Endothelial cell of umbilical vein (primary cell): ENCODE measurements around the gene PTPRD. TPM values are rescaled to one million over a fixed set of nuclear protein-coding genes. Genes with fewer than 3 reads are reported as not detected.

Experiments
- BruUV-seq: library from RNA; stranded (reverse); fragments of 400-500 nt; replicated peaks from 2 replicates; lab custom pipeline; 2021; lab: Mats Ljungman, UMichigan
- CTCF ChIA-PET: fragments of 300-600, 350-600 bp; sonication (Branson Sonifier 250); formaldehyde crosslinking; loops from one replicate; lab custom pipeline; 2021; ENCODE audit warnings: antibody characterized with exemption, inconsistent platforms; lab: Charles Lee
- POLR2A ChIA-PET: fragments of 300-600, 350-600 bp; sonication (Branson Sonifier 250); formaldehyde crosslinking; loops from one replicate; lab custom pipeline; 2021; ENCODE audit warnings: antibody characterized with exemption, inconsistent platforms; lab: Charles Lee
- DNase-seq: peaks from one replicate; pipeline ENCODE4 v3.0.0-alpha.2; 2011; ENCODE audit warnings: low read depth, low spot score
- FAIRE-seq: peaks from 2 replicates; lab custom pipeline; 2011; peaks lifted over from hg19 to GRCh38; lab: Jason Lieb, UNC
- H2AFZ ChIP-seq: 2 replicates; pipeline ENCODE4 v1.6.0; 2012; ENCODE audit warnings: low read depth, low read length, control low read depth, inconsistent platforms
- H3K27ac ChIP-seq: 2 replicates; pipeline ENCODE4 v1.5.1; 2011; ENCODE audit warnings: low read depth, mild to moderate bottlenecking, control low read depth, low read length, moderate library complexity; ENCODE audit not compliant: insufficient read depth
- H3K27me3 ChIP-seq, 2 experiments: 2 replicates each; pipeline versions ENCODE4 v1.6.0 to v1.6.1; 2011; ENCODE audit warnings: low read length in 2 of 2, mixed read lengths in 1 of 2; ENCODE audit not compliant: control insufficient read depth in 2 of 2, insufficient read depth in 2 of 2
- H3K36me3 ChIP-seq, 2 experiments: 2 replicates in 1 of 2; 3 replicates in 1 of 2; pipeline ENCODE4 v1.5.1; 2011; ENCODE audit warnings: low read length in 2 of 2, mild to moderate bottlenecking in 1 of 2, moderate library complexity in 1 of 2; ENCODE audit not compliant: control insufficient read depth in 2 of 2, insufficient read depth in 2 of 2; ENCODE audit errors: extremely low read depth in 1 of 2
- H3K4me1 ChIP-seq: 3 replicates; pipeline ENCODE4 v1.5.1; 2011; ENCODE audit warnings: mild to moderate bottlenecking, low read length; ENCODE audit not compliant: control insufficient read depth, insufficient read depth; ENCODE audit errors: extremely low read depth
- H3K4me2 ChIP-seq: 2 replicates; pipeline ENCODE4 v1.6.1; 2011; ENCODE audit warnings: low read length, control low read depth, mixed read lengths; ENCODE audit not compliant: insufficient read depth
- H3K4me3 ChIP-seq, 3 experiments: fragments of 200-600 bp in 1 of 3; sonication (generic), shearing (Covaris generic) in 1 of 3; replicated peaks in 1 of 3; 2 replicates each; pipeline ENCODE4 v1.5.1; 2011 to 2016; ENCODE audit warnings: control low read depth in 3 of 3, low read length in 3 of 3, mild to moderate bottlenecking in 2 of 3, inconsistent platforms in 1 of 3, low read depth in 1 of 3, moderate library complexity in 1 of 3; ENCODE audit not compliant: insufficient read depth in 1 of 3
- H3K79me2 ChIP-seq: 2 replicates; pipeline ENCODE4 v1.6.0; 2012; ENCODE audit warnings: low read length, inconsistent platforms; ENCODE audit not compliant: control insufficient read depth, insufficient read depth
- H3K9ac ChIP-seq: replicated peaks from 2 replicates; pipeline ENCODE3; 2011; ENCODE audit warnings: low read length, control low read depth; ENCODE audit not compliant: insufficient read depth; ENCODE audit errors: extremely low read depth
- H3K9me1 ChIP-seq: replicated peaks from 3 replicates; pipeline ENCODE4 v1.6.0; 2011; ENCODE audit warnings: mild to moderate bottlenecking, low read length; ENCODE audit not compliant: control insufficient read depth, insufficient read depth; ENCODE audit errors: extremely low read depth
- H3K9me3 ChIP-seq: replicated peaks from 2 replicates; pipeline ENCODE4 v1.5.1; 2012; ENCODE audit warnings: low read length, inconsistent platforms; ENCODE audit not compliant: control insufficient read depth, insufficient read depth
- H4K20me1 ChIP-seq: replicated peaks from 2 replicates; pipeline ENCODE3; 2011; ENCODE audit warnings: mild to moderate bottlenecking, low read length; ENCODE audit not compliant: control insufficient read depth, insufficient read depth; ENCODE audit errors: extremely low read depth
- CTCF ChIP-seq, 2 donors: IDR thresholded peaks; 1 replicate in 1 of 2; 2 replicates in 1 of 2; pipeline ENCODE4 v1.5.1; 2011; ENCODE audit warnings: low read length in 2 of 2, mild to moderate bottlenecking in 2 of 2, moderate library complexity in 2 of 2, control low read depth in 1 of 2, inconsistent platforms in 1 of 2, low read depth in 1 of 2; ENCODE audit not compliant: insufficient read depth in 1 of 2; ENCODE audit errors: extremely low read depth in 1 of 2
- EZH2 ChIP-seq: IDR thresholded peaks from 2 replicates; pipeline ENCODE4 v1.6.1; 2012; ENCODE audit warnings: borderline replicate concordance, low read depth, mild to moderate bottlenecking, moderate library complexity, low read length, inconsistent platforms; ENCODE audit not compliant: severe bottlenecking
- FOS ChIP-seq: IDR thresholded peaks from 2 replicates; pipeline ENCODE4 v1.6.1; 2011; ENCODE audit warnings: mild to moderate bottlenecking, low read length, moderate library complexity, borderline replicate concordance; ENCODE audit not compliant: insufficient read depth
- GATA2 ChIP-seq: IDR thresholded peaks from 2 replicates; pipeline ENCODE4 v1.7.0; 2011; ENCODE audit warnings: low read depth, mild to moderate bottlenecking, moderate library complexity, mixed read lengths, low read length; ENCODE audit not compliant: insufficient read length, insufficient read depth
- JUN ChIP-seq: IDR thresholded peaks from 2 replicates; pipeline ENCODE4 v1.6.1; 2011; ENCODE audit warnings: borderline replicate concordance, low read depth; ENCODE audit not compliant: insufficient read length, insufficient read depth
- MYC ChIP-seq: IDR thresholded peaks from one replicate; pipeline ENCODE4 v1.6.1; 2011; ENCODE audit warnings: mild to moderate bottlenecking, low read depth, low read length
- POLR2A ChIP-seq: IDR thresholded peaks from 2 replicates; pipeline ENCODE4 v1.6.1; 2012; ENCODE audit warnings: low read depth, mild to moderate bottlenecking, control low read depth, low read length
- POLR2AphosphoS5 ChIP-seq: IDR thresholded peaks from 2 replicates; pipeline ENCODE4 v1.6.1; 2012; ENCODE audit warnings: low read depth, mild to moderate bottlenecking, control low read depth, low read length, moderate library complexity; ENCODE audit not compliant: insufficient read depth
- dilution Hi-C: fragments of 300-500 bp; cut with MboI; formaldehyde crosslinking; loops from one replicate; pipeline ENCODE4 v1.15.0; 2019; ENCODE audit warnings: low sequenced_read_pairs; ENCODE audit not compliant: extremely low pct_ligation_motif_present
- intact Hi-C: fragments of 100-400 bp; cut with micrococcal nuclease; formaldehyde crosslinking; loops from one replicate; pipeline ENCODE4 v1.10.0; 2022
- polyA plus RNA-seq, 4 experiments: library from polyadenylated mRNA; depleted of rRNA in 3 of 4; stranded (reverse) in 3 of 4; unstranded in 1 of 4; fragments of >200 nt; gene quantifications; 2 replicates each; pipeline versions ENCODE4 v1.2.1 to v1.2.3, GENCODE V29; 2011 to 2012; ENCODE audit warnings: missing spikeins in 1 of 4
- total RNA-seq: library from RNA; stranded (reverse); gene quantifications from 2 replicates; pipeline ENCODE4 v1.2.3, GENCODE V29; 2021
- TF ChIP-seq, protein P1 (sequence below): IDR thresholded peaks from 2 replicates; pipeline ENCODE4 v1.6.1; 2011; ENCODE audit not compliant: insufficient read depth, insufficient read length

Gene PTPRD
- total and polyA plus RNA-seq, 2 donors (not counting 3 experiments of a cell fraction or from before 2014, with no cell fraction given): 5.5 to 5.7 TPM

GRCh38 chr9:8362250-8362649 lies 2250.6 kb downstream of the PTPRD start:
- TF ChIP-seq EZH2: no peak
- TF ChIP-seq JUN: no peak
- no peak for TF ChIP-seq POLR2AphosphoS5
- no peak for TF ChIP-seq FOS
- no peak for TF ChIP-seq GATA2
- TF ChIP-seq, protein P1, sequence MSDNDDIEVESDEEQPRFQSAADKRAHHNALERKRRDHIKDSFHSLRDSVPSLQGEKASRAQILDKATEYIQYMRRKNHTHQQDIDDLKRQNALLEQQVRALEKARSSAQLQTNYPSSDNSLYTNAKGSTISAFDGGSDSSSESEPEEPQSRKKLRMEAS: no peak
- no peak for TF ChIP-seq MYC
- no peak for TF ChIP-seq CTCF (IDR thresholded peaks at IDR 0.05; ENCODE audit: extremely low read depth in 1 of 2, insufficient read depth in 1 of 2, low read depth in 1 of 2, low read length in 2 of 2)
- TF ChIP-seq POLR2A: no peak
- intact Hi-C loops: loop anchor here (10.0 kb wide), 1 partner anchor 547 kb away; no protein-coding TSS in a partner anchor
- H3K36me3 ChIP-seq: no peaks in the 10 kb centered on the region
- no peaks in the 10 kb centered on the region for H3K79me2 ChIP-seq
- no peaks in the 10 kb centered on the region for H3K27me3 ChIP-seq
- H3K9me3 ChIP-seq: no peaks in the 10 kb centered on the region
- no peak overlapping the region for H3K9ac ChIP-seq
- no TSS peak for BruUV-seq
- H3K4me3 ChIP-seq: no peak overlapping the region
- no peak overlapping the region for H2AFZ ChIP-seq
- DNase-seq: no peak
- CTCF ChIA-PET: interaction anchor here (1.1 to 1.2 kb wide), 2 partner anchors 9 to 17 kb away, joined by 3 to 4 read pairs; no protein-coding TSS in a partner anchor
- H3K4me1 ChIP-seq: peaks cover 41% of the 10 kb centered on the region
- no peak overlapping the region for H3K27ac ChIP-seq
- no peaks in the 10 kb centered on the region for H4K20me1 ChIP-seq
- no peak for FAIRE-seq
- H3K9me1 ChIP-seq: no peaks in the 10 kb centered on the region
- POLR2A ChIA-PET: no interaction called here
- H3K4me2 ChIP-seq: no peak overlapping the region
- dilution Hi-C loops: no loop called here
